SK-N-SH treated with all-trans-retinoic acid at 6 μM for 48 hours (cell line): Measurements from ENCODE around the gene ATG2B.

Source experiments
- ARNTL ChIP-seq: fragments of 450-650 bp; formaldehyde crosslinking; IDR thresholded peaks from 2 replicates; pipeline ENCODE4 v1.5.0; 2020; ENCODE audit warnings: low read depth, mild to moderate bottlenecking, moderate library complexity, borderline replicate concordance
- BACH2 ChIP-seq: fragments of 250-450 bp; sonication (Bioruptor Pico); IDR thresholded peaks from 2 replicates; pipeline ENCODE4 v1.9.0; 2021; ENCODE audit warnings: mild to moderate bottlenecking, borderline replicate concordance
- ESRRG ChIP-seq: fragments of 250-450 bp; sonication (Bioruptor Pico); IDR thresholded peaks from 2 replicates; pipeline ENCODE4 v1.6.1; 2021; ENCODE audit warnings: mild to moderate bottlenecking
- GLIS3 ChIP-seq: fragments of 250-450 bp; sonication (Bioruptor Pico); IDR thresholded peaks from 2 replicates; pipeline ENCODE4 v1.5.0; 2020; ENCODE audit warnings: mild to moderate bottlenecking, moderate library complexity
- ISL1 ChIP-seq: fragments of 250-450 bp; sonication (Bioruptor Pico); IDR thresholded peaks from 2 replicates; pipeline ENCODE4 v2.1.2; 2022; ENCODE audit warnings: mild to moderate bottlenecking, moderate library complexity
- PPARA ChIP-seq: fragments of 250-450 bp; sonication (Bioruptor Pico); IDR thresholded peaks from 2 replicates; pipeline ENCODE4 v1.5.0; 2020; ENCODE audit warnings: mild to moderate bottlenecking, borderline replicate concordance
- TCF4 ChIP-seq: fragments of 250-450 bp; sonication (Bioruptor Pico); IDR thresholded peaks from 2 replicates; pipeline ENCODE4 v1.8.0; 2021; ENCODE audit warnings: mild to moderate bottlenecking, moderate library complexity, borderline replicate concordance
- ZFP3 ChIP-seq: fragments of 250-450 bp; sonication (Bioruptor Pico); IDR thresholded peaks from 2 replicates; pipeline ENCODE4 v1.5.0; 2020; ENCODE audit warnings: mild to moderate bottlenecking, moderate library complexity
- ZFP30 ChIP-seq: fragments of 450-650 bp; formaldehyde crosslinking; IDR thresholded peaks from 2 replicates; pipeline ENCODE4 v1.5.0; 2022; ENCODE audit warnings: mild to moderate bottlenecking, moderate library complexity
- TF ChIP-seq, protein P1 (sequence below): fragments of 250-450 bp; sonication (Bioruptor Pico); IDR thresholded peaks from 2 replicates; pipeline ENCODE4 v1.8.0; 2020; ENCODE audit warnings: mild to moderate bottlenecking, moderate library complexity, borderline replicate concordance
- TF ChIP-seq, protein P2 (sequence below): fragments of 250-450 bp; sonication (Bioruptor Pico); IDR thresholded peaks from 2 replicates; pipeline ENCODE4 v1.5.1; 2020; ENCODE audit warnings: low read depth, mild to moderate bottlenecking, moderate library complexity
- TF ChIP-seq, protein P3 (sequence below): fragments of 250-450 bp; sonication (Bioruptor Pico); IDR thresholded peaks from 2 replicates; pipeline ENCODE4 v1.8.0; 2021; ENCODE audit warnings: low read depth, mild to moderate bottlenecking, moderate library complexity, borderline replicate concordance

DNA sequence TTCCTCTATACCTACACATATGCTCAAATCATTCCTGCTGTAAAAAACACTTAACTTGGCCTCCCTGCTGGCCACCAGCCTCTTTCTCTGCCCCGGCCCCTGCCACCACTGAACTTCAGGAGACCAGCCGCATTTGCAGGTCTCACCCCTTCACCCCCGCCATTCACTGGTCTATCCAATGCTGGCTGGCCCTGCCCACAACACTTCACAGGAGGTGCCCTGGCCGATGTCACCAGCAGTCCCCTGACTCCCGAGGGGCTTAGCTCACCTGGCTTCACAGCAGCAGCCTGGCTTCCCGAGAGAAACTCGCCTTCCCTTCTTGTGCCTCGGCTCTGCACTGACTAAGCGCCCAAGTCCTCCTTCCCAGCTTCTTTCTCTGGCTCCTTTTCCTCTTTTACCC is 36.3 kb upstream of the ATG2B start:
- TF ChIP-seq, protein P1, sequence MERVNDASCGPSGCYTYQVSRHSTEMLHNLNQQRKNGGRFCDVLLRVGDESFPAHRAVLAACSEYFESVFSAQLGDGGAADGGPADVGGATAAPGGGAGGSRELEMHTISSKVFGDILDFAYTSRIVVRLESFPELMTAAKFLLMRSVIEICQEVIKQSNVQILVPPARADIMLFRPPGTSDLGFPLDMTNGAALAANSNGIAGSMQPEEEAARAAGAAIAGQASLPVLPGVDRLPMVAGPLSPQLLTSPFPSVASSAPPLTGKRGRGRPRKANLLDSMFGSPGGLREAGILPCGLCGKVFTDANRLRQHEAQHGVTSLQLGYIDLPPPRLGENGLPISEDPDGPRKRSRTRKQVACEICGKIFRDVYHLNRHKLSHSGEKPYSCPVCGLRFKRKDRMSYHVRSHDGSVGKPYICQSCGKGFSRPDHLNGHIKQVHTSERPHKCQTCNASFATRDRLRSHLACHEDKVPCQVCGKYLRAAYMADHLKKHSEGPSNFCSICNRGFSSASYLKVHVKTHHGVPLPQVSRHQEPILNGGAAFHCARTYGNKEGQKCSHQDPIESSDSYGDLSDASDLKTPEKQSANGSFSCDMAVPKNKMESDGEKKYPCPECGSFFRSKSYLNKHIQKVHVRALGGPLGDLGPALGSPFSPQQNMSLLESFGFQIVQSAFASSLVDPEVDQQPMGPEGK, result no peak
- TF ChIP-seq ZFP30 (CRISPR knock-in tag), result no peak
- no peak for TF ChIP-seq ESRRG
- TF ChIP-seq TCF4 (CRISPR knock-in tag), result no peak
- TF ChIP-seq, protein P2, sequence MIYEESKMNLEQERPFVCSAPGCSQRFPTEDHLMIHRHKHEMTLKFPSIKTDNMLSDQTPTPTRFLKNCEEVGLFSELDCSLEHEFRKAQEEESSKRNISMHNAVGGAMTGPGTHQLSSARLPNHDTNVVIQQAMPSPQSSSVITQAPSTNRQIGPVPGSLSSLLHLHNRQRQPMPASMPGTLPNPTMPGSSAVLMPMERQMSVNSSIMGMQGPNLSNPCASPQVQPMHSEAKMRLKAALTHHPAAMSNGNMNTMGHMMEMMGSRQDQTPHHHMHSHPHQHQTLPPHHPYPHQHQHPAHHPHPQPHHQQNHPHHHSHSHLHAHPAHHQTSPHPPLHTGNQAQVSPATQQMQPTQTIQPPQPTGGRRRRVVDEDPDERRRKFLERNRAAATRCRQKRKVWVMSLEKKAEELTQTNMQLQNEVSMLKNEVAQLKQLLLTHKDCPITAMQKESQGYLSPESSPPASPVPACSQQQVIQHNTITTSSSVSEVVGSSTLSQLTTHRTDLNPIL (CRISPR knock-in tag), result no peak
- TF ChIP-seq ISL1 (CRISPR knock-in tag), result no peak
- TF ChIP-seq ZFP3 (CRISPR knock-in tag), result no peak
- no peak for TF ChIP-seq ARNTL (CRISPR knock-in tag)
- no peak for TF ChIP-seq PPARA (CRISPR knock-in tag)
- no peak for TF ChIP-seq BACH2 (CRISPR knock-in tag)
- TF ChIP-seq, protein P3, sequence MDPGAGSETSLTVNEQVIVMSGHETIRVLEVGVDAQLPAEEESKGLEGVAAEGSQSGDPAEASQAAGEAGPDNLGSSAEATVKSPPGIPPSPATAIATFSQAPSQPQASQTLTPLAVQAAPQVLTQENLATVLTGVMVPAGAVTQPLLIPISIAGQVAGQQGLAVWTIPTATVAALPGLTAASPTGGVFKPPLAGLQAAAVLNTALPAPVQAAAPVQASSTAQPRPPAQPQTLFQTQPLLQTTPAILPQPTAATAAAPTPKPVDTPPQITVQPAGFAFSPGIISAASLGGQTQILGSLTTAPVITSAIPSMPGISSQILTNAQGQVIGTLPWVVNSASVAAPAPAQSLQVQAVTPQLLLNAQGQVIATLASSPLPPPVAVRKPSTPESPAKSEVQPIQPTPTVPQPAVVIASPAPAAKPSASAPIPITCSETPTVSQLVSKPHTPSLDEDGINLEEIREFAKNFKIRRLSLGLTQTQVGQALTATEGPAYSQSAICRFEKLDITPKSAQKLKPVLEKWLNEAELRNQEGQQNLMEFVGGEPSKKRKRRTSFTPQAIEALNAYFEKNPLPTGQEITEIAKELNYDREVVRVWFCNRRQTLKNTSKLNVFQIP (CRISPR knock-in tag), result no peak
- no peak for TF ChIP-seq GLIS3 (CRISPR knock-in tag)
